Nucleus accumbens (tissue), 56 donors: ENCODE data around the gene JTB.

ENCODE experiments used
- DNase-seq, 56 donors: peaks; one replicate each; lab custom pipeline; 2025; lab: John Stamatoyannopoulos, UW

JTB gene

DNA sequence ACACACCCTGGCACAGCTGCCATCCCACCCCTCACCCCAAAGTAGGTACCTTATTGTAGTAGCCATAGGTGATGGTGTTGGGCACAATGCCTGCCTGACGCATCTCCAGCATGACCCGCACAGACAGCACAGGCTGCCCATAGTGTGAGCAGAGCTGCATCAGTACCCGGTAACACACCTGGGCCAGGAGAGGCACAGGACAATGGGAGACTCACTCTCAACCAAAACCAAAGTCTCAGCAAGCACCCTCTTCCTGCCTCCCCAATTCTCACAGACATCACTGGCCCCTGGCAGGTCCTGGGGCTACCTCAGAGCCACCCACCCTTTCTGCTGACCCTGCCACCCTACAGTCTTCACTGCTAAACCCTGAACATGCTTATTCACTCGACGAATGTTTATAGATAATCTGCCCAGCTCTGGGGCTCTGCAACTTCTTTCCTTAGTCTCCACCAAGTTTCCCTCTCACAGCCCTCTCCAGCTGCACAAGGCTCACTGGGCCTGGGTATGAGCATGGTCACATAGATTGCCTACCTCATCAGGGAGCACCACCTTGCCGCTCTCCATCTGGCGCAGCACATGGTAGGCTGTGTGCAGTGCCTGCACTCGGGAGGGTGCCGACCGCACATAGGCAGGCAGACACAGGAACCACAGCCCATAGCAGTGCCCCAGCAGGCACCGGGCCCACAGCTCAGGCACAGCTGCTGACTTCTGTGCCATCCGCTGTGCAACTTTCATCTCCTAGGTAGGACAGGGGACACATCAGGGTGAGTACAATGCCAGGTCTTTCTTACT lies 41.3 kb downstream of the JTB start:
- no peak for DNase-seq

DNA sequence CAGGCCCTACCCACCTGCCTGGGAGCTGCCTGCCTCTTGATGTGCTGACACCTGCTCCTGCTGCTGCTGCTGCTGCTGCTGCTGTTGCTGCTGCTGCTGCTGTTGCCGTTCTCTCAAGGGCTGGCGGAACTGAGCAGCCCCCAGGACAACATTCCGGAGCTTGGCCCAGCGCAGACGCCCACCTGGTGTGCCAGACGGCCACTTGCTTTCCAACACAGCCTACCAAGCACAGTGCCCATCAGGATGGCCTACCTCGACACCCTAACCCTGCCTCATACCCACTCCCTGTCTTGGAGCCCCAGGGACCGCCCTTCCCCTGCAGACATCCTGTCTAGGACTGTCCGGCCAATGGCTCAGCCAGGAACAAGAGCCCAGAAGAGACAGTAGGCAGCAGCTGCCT lies 42.7 kb downstream of the JTB start:
- no peak for DNase-seq

DNA sequence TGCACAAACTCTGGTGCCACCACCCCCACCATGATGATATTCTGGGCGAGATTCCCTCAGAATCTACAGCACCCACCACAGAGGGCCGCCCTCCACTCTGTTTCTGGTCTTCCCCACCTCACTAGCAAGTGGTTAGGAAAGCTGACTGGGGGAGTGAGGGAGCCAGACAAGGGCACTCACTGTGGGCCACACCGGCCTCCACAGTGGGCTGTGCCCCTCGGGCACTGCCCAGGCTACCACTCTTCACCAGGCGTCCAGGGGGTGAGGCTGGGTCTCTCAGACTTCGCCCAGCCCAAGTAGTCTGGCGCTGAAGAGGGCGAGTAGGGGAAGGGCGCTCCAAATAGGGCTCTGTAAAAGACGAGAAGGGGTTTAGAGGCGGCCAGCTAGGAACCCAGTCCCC lies 43.5 kb downstream of the JTB start:
- no peak for DNase-seq

DNA sequence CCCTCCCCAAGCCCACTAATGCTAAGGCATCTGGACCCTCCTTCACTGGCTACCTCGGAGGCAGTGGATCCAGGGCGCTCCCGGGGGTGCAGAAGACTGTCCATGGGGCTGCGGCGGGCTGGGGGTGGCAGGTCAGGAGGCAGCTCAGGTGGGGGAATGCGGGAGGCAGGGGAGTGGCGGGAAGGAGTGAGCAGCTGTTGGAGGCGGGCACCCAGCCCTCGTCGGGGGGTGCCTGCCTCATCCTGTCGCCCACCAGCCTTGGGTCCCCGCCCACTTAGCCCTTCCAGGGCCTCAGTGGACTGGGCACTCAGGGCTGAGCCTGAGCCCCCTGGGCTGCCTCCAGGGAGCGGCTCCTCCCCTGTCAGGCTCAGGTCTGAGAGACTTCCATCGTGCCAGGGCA lies 44.0 kb downstream of the JTB start:
- DNase-seq: no peak

DNA sequence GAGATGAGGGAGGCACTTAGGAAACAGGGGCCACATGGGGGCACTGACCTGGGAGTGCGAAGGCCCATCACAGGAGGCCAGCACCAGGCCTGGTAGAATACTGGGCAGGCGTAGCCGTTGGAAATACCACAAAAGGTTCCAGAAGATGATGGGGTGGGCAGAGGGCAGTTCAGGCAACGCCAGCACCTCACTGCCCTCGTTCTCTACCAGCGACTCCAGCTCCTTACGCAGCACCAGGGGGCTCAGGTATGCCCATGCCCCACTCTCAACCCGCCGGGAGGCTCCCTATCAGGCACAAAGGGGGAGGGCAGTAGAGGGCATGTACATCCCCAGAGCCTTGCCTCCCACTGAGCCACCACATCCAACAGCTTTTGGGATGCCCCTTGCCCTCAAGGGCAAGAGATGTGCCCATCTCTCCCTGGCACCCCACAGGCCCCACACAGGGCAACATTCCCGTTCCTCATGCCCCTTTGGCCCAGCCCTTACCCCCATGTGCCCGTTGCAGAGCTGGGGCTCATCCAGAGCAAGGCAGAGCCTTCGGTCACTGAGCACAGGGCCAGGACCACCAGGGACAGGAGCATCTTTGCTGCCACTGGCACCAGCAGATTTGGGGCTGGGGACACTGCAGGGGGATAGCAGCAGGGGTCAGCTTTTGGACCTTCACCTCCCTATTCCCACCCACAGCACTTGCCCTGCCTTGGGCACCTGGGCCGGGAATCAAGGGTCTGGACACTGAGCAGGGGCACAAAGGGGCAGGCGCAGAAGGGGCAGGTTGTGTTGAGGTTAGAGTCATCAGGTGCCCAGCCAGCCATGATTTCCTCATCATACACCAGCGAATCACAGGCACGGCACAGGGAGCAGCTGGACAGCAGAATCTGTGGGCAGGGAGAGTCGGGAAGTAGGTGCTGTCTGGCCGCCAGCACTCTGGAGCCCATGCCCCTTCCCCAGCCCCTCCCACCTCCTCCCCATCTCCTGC lies 45.0 kb downstream of the JTB start:
- no peak for DNase-seq

DNA sequence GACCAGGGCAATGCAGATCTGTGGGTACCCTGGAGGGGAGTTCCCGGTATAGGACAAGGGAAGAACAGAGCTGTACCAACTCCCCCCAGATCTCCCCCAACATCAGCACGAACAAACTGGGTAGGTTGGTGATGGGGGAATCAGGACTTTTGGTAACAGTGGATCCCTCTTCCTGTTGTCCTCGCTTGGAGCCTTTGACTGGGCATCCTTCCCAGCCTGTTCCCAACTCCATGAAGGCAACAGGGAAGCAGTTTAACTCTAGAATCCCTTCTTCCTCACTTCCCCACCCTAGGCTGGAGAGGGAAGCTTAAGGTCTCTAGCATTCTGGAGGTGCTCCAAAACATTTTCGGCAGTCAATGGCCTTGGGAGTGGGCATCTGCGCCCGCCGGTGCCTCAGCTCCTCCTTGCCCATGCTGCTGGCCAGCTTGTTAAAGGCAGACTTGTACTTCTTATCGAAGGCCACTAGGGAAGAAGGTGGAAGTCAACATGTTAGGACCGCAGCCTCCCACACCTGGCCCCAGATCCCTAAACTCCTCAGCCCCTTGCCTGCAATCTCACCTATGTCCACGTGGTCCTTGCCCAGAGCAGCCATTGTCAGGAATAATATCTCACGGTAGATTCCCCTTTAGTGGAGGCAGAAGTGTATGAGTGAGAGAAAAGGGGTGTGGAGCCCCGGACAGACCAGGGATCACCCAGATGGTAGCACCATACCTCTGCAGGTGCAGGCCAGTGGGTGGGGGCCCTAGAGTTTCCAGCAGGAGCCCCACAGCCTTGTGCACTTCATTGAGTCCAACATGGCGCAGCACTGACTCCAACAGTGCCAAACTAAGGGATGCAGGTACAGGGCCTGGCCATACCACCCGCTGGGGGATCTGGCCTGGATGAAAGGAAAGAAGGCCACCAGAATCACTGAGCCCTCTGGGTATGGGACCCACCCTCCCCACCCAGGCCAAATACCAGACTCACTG lies 47.2 kb downstream of the JTB start:
- peak in 3 of 56 donors; percentile 15 to 41 (median 25) for DNase-seq

DNA sequence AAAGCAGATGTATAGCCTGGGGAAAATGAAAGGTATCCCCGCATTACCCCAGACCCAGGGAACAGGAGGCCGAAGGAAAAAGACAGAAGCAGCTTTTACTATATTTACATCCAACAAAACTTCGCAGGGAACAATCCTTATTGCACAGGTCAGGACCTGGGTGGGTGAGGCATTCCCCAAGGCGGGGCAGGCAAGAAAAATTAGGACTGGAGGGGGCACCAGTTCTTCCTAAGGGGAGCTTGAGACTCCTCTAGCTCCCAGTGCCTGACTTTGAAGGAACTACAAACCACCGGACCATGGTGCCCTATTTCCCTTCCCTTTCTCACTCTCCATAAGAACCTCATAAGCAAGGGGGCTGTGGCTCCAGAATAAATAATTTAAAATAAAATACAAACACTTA lies 48.0 kb downstream of the JTB start:
- DNase-seq: no peak

DNA sequence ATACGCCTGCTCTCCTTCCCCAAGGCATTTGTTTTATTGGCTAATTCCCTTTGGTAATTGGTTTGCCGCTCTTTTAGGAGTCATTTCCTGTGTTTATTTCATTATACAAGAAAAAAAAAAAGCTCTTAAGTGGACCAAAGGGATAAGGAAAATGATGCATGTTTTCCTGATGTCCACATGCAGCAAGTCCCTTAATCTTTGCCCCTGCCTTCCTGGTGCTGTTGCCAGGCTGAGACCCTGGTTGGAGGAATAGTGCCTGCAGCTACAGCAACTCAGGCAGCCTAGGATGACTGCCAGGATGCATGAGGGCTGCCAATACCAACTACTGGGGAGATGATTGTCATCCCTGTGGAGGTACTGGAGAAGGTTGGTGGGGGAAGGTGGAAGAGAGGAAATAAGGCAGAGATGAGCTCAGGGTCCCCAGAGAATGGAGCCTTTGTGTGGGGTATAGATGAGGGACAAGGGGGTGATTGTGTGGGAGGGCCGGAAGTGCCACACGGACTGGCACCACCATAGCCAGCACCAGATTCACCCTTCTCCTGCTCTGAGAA lies 48.6 kb downstream of the JTB start:
- peak in 53 of 56 donors; percentile 15 to 86 (median 71) for DNase-seq

DNA sequence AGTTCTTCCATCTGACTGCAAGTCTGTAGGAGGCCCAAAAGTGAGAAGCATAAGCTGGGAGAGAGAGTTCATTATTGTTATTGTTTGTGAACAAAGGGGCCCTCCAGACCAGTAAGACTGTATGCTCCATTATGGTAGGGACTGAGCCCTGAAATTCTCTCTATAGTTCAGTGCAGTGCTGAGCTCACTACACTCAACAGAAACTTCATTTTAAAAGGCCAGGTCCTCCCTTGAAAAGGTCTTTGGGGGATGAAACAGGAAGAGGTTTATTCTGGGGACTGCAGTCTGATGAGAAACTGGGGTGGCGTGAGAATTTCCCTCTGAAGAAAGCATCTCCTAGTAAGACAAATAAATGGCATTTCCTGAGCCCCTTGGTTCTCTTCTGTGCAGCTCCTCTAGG lies 49.2 kb downstream of the JTB start:
- no peak for DNase-seq

DNA sequence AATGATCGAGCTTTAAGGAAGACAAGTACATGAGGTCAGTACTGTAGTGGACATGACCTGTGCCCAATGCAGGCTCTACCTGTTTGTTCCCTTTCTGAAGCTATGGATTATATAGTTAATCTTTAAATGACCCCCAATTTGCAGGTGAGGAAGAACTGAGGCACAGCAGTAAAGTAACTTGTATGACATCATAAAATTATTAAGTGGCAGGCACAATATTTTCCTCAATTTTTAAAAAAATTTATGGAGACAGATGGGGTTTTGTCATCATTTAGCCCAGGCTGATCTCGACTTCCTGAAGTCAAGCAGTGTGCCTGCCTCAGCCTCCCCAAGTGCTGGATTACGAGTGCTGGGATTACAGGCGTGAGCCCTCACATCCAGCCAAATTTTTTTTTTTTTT lies 51.1 kb downstream of the JTB start:
- no peak for DNase-seq
